ENCODE measurements around the gene PLAU.
"Not testable (repeated sequence)": the region's sequence is repeated elsewhere in the genome, so short reads cannot be mapped to it uniquely, and the experiment has no call there.

PLAU gene

DNA sequence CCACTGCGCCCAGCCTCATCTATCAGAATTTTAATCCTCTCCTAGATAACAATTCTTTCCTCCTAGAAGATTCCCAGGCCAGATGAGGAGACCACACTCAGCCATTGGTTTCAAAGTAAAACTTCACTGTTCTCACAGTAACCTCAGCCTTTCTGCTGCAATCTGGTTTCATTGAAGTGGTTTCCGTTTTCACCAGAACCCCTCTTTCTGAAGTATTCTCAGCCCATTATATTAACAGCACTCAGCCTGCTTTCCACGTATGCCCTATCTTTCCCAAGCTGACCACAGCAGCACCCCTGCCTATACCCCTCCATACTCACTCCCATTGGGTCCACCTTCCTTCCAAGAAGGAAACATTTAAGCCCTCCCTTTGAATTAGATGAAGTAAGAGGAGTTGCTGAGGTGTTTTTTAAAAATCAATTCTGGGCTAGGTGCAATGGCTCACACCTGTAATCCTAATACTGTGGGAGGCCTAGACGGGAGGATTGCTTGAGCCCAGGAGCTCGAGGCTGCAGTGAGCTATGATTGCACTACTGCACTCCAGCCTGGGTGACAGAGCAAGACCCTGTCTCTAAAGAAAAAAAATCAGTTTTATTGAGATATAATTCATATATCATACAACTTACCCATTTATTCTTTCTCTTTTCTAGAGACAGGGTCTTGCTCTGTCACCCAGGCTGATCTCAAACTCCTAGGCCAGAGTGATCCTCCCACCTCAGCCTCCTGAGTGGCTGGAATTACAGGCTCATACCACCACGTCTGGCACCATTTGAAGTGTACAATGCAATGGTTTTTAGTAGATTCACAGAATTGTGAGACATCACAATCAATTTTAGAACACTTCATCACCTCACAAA is 11.3 kb downstream of the PLAU start:
- DNase-seq (ENCODE audit: low read depth in 2 of 2), result no peak

DNA sequence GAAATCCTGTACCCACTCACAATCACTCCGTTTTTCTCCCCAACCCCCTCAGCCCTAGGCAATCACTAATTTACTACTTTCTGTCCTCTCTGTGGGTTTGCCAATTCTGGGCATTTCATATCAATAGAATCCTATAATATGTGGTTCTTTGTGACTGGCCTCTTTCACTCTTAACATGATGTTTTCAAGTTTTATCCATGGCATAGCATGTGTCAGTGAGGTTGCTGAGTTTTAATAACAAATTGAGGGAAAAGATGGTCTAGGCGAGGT is 11.9 kb downstream of the PLAU start:
- DNase-seq (ENCODE audit: low read depth in 2 of 2), result no peak

DNA sequence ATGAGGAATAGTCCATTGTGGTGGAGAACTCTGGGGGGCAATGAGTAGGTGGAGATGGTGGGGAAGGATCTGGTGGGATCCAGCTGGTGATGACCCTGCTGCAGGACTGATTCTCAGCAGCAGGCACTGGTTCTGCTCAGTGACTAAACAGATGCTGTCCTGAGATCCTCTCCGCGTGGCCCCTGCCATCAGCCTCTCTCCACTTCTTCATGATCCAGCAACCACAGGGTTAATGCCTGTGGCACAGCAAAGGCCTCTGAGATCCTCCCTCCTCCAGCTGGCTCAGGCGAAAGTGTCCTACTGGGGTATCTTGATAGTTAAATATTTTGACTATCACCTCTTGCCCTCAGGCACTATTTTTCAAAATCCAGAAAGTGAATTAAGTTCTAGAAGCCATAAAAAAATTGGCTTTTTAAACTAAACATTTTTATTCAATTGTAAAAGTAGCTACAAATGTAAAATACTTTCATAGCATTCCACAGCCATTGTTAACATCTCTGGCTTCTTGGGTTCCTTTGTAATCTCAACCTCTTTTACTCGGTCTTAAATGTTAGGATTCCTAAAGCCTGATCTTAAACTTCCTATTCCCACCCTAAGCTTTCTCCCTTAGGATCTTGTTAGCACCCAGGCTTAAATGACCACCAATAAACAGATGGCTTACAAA is 13.1 kb downstream of the PLAU start:
- DNase-seq (ENCODE audit: low read depth in 2 of 2), result no peak

DNA sequence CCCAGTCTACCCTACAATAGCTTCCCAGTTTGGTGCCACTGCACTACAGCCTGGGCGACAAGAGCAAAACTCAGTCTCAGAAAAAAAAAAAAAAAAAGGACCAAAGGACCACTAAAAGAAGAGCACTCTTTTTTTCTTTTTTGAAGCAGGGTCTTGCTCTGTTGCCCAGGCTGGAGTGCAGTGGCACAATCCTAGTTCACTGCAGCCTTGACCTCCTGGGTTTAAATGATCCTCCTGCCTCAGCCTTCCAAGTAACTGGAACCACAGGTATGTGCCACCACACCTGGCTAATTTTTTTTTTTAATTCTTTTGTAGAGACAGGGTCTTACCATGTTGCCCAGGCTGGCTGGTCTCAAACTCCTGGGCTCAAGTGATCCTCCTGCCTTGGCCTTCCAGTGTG is 14.0 kb downstream of the PLAU start:
- no peak for DNase-seq (ENCODE audit: low read depth in 2 of 2)

DNA sequence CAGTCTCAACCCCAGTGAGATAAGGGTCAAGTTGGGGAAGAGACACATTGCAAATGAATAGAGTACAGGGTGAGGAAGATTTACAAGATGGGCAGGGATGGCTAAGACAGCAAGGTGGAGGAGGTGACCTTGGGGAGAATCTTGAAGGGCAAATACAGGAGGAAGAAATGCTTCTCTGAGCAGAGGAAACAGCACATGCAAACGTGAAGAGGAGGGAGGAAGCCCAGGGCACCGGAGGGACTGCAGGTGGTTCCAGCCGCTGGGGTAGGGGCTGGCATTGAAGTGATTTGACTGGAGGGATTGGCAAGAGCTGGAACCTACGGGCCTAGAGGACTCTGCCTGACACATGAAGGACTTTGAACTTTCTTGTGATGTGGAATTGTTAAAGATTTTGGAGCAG is 14.6 kb downstream of the PLAU start:
- DNase-seq (ENCODE audit: low read depth in 2 of 2), result no peak

DNA sequence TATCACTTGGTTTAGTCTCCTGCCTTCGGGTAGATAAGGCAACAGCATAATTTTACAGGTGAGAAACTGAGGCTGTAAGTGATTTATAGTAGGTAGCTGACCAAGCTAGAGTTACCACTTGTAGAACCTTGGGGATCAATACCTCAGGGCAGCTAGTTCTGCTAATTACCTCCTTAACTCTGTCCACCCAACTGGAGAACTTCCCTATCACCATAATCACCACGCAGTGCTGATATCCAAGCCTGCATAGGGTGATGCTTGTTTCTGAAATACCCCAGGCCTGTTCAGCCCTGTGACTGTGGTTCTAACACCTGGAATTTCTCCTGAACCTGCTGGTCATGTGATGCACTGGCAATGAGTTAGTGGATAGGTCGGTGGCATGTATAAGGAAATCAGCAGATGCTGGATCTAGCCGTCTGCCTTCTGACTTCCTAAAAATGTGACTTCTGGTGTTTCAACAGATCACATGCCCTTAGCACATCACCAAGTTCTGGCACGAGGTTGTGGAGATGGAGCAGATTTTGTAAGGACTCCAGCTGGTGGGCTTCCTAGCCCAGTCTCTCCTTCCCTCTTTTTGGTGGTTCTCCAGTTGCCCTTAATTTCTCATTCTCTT is 15.3 kb downstream of the PLAU start:
- no peak for DNase-seq (ENCODE audit: low read depth in 2 of 2)

DNA sequence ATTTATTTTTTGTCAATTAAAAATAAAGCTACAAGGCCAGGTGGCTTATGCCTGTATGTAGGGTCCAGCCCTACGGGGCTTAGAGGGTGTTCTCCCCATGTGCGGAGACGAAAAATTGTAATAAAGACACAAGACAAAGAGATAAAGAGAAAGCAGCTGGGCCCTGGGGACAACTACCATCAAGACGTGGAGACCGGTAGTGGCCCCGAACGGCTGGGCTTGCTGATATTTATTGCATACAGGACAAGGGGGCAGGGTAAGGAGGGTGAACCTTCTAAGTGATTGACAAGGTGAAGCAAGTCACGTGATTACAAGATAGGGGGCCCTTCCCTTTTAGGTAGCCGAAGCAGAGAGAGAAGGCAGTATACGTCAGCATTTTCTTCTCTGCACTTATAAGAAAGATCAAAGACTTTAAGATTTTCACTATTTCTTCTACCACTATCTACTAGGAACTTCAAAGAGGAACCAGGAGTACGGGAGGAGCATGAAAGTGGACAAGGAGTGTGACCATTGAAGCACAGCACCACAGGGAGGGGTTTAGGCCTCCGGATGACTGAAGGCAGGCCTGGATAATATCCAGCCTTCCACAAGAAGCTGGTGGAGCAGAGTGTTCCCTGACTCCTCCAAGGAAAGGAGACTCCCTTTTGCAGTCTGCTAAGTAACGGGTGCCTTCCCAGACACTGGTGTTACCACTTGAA is 19.8 kb downstream of the PLAU start:
- not testable (repeated sequence) for DNase-seq (ENCODE audit: low read depth in 2 of 2)

DNA sequence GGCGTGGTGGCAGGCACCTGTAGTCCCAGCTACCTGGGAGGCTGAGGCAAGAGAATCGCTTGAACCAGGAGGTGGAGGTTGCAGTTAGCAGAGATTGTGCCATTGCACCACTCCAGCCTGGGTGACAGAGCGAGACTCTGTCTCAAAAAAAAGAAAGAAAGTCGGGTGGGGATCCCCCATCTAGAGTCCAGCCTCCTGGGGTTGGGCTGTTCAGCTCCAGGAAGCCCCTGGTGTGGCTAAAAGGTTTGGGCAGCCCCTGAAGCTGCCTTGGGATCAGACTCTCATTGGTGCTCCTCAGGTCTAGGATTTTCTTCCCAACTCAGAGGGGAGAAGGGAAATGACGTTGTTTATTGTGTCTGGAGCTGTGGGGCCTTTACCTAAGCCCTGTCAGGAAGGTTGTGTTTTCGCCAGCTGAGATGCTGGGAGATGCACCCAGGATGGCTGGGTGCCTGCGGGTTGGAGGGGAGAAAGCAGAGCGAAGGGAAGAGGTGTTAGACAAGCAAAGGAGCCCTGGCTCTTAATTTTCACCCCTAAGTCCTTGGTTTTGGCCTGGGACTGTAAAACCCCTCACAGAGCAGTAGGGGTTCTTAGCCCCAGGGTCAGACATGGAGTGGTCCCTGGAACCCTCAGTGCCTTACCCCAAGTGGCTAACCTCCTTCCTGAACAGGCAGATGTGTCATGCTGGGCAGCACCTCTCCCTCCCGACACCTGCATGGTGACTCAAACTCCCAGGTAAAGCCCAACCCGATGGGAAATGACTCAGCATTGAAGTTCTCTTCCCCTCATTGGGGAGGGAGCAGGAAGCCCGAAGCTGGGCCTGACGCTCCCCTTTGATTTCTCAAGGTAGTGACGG is 21.1 kb downstream of the PLAU start:
- no peak for DNase-seq (ENCODE audit: low read depth in 2 of 2)

DNA sequence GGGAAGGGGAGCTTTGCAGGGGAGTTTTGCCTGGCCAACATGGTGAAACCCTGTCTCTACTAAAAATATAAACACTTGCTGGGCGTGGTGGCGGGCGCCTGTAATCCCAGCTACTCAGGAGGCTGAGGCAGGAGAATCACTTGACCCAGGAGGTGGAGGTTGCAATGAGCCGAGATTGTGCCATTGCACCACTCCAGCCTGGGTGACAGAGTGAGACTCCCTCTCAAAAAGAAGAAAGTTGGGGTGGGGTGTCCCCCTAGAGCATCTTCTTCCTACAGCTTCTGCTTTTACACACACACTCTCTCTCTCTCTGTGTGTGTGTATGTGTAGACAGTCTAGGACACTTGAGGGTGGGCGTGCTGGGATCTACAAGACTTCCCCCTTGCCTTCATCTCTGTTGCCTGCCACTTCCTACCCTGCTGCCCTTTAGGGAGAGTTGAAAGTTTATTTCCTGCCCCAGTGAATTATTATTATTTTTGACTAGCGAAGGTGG is 21.7 kb downstream of the PLAU start:
- DNase-seq (ENCODE audit: low read depth in 2 of 2), result no peak

DNA sequence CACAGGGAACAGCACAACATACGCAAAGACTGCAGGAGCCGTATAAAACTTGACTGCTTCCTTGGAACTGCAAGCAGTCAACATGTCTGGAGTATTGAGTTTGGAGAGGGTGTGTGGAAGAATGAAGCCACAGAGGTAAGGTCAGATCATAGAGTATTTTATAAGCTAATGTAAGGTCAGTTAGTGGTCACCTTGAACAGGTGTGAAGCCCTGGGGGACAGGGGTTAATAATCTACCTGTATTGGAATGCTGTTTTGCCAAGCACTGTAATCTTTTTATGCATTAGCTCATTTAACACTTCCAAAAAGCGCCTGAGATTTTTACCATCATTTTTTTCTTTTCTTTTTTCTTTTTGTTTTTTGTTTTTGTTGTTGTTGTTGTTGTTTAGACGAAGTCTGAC is 23.1 kb downstream of the PLAU start:
- DNase-seq (ENCODE audit: low read depth in 2 of 2), result no peak

DNA sequence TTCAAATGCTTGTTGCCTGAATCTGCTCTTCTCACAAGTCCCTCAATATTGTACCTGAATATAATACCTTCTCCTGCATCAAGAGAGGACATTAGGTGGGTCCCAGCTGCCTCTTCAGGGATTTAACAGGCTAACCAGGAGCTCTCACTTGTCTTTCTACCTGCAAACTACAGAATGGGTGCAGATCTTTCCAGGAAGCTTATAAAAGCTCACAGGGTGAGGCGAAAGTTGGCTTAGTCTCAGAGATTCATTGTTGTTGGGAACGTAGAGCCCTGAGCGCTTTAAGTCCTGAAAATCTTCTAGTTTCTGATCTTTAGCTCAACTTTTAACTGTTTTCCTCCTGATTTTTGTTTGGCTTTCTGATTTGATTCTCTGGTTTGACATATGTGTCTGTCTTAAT is 25.0 kb downstream of the PLAU start:
- DNase-seq (ENCODE audit: low read depth in 2 of 2), result no peak

DNA sequence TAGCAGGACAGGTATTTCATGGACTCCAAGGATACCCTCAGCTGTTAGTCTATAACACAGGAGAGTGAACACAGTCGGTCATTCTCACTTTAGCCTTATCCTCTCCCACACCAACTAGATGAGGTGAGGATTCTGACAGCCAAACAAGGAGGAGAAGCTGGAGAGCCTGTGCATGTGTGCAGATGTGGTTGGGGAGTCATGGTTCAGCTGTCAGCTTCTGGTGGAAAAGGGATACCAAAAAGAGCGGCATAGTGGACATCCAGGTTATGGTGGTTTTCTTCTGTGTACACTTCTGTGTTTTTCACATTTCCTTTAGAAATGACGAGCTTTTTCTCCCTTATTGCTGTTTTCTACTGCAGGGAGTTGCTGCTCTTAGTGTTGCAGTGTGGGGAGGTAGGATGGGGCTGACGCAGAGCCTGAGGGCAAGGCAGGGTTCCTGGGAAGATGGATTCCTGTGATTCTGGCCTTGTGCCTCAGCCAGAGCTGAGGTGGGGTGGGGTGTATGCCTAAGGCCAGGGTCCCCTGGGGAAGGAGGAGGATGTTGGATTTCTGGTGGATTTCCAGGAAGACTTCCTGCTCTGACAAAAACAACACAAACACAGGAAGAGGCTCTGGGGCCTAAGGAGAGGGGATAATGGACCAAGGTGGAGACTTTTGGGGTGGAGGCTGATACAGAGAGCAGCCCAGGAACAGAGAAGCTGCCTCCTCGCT is 26.6 kb downstream of the PLAU start:
- DNase-seq (ENCODE audit: low read depth in 2 of 2), result no peak

DNA sequence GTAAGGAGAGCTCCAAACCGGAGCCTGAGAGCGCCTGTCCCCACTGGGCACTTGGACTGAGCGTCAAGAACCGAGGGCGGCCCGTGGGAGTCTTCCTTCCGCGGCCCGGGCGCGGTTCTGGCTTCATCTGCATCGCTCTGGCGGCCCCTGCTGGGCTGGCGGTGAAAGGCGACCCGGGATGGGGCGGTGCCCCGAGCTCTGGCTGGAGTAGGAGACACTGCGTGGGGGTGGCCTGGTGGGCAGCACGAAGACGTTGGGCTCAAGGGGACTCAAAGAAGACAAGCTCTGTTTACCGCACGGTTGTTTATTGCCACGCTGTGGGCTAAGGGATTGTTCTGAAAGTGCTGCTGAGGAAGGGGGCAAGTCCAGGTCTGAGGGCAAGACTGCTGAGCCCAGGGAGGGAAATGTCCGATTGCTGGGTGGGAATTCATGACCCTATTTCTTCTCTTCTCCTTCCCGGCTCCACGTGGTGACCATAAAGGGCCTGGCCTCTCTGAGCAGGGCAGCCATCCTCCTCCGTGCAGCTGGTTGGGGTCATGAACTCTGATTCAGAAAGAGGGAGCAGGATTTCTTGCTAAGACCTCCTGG is 29.8 kb downstream of the PLAU start:
- peak; percentile 19 to 36 for DNase-seq (ENCODE audit: low read depth in 2 of 2)

DNA sequence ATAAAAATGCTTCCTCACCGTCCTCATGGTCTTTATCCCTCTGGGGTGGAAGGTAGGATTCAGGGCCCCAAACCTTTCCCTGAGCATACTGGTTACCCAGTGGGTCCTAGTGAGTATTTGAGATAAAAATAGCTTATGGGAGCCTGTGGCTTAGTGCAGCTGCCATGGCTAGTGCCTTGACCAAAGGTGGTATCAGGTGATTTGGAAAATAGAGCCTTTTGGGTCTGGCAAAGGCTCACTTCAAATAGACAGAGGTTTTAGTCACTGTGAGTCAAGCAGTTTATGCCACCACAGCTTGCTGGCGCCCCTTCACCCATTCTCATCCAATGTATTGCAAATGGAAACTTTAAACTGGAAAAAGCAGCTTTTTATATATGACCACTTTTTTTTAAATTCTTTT is 30.4 kb downstream of the PLAU start:
- no peak for DNase-seq (ENCODE audit: low read depth in 2 of 2)

DNA sequence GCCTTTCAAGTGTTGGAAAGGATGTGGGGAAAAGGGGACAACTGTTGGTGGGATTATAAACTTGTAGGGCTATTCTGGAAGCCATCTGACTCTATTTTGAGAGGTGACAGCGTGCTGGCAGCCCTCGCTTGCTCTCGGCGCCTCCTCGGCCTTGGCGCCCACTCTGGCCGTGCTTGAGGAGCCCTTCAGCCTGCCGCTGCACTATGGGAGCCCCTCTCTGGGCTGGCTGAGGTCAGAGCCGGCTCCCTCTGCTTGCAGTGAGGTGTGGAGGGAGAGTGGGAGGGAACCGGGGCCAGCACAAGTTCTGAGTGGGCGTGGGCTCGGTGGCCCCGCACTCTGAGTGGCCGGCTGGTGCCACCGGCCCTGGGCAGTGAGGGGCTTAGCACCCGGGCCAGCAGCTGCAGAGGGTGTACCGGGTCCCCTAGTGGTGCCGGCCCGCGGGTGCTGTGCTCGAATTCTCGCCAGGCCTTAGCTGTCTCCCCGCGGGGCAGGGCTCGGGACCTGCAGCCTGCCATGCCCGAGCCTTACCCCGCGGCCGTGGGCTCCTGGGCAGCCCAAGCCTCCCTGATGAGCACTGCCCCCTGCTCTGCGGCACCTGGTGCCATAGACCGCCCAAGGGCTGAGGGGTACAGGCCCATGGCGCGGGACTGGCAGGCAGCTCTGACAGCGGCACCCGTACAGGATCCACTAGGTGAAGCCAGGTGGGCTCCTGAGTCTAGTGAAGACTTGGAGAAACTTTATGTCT is 33.6 kb downstream of the PLAU start:
- DNase-seq (ENCODE audit: low read depth in 2 of 2), result no peak

DNA sequence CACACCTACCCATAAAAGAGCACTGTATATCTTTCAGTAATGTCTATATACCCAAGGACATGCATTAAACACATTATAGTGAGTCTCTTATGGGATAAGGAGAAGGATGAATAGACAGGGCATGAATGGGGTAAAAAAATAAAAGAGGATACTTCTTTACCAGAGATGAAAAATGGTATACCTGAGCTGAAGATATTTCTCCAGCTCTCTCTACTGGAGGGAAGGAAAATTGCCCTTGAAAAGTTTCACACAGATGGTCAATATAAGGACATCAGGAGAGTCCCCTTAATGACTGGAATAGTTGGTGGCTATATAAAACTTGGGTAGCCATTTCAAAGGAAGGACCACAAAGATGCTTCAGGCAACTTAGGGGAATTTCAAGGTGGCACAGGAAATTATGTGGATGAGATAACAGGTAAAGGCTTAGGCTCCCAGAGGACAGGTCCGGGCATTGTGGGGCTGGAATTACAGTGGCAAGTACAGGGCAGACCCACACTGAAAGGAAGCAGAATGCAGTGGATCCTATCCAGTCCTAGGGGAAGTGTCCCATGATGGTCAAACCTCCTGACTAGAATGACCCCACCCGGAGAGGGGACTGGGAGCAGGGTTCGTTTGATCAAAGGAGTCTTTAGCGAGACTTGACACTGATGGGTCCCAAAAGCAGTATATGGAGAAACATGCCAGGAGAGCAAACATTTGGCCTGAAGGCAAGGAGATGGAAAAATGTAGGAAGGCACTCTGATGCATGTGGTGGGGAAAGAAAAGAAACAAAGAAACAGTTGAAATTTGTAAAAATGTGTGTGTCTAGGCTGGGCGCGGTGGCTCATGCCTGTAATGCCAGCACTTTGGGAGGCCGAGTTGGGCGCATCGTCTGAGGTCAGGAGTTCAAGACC is 35.6 kb downstream of the PLAU start:
- DNase-seq (ENCODE audit: low read depth in 2 of 2), result no peak

DNA sequence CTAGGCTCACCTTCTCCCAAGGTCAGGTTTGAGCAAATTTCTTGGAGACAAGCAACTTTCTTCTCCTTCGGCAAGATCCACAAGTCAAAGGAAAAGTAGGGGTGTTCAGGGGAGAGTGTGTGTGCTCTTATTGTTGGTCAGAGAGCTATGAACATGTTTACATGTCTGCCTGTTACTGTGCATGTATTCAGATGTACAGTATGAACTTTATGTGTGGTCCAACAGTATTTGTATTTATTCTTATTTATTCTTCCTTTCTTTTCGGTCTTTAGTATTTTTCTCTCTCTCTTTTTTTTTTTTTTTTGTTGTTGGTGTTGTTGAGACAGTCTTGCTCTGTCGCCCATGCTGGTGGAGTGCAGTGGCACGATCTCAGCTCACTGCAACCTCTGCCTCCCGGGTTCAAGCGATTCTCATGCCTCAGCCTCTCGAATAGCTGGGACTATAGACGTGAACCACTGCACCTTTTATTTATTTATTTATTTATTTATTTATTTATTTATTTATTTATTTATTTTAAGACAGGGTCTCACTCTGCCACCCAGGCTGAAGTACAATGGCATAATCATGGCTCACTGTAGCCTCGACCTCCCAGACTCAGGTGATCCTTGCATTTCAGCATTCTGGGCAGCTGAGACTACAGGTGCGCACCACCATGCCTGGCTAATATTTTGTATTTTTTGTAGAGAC is 38.2 kb downstream of the PLAU start:
- no peak for DNase-seq (ENCODE audit: low read depth in 2 of 2)

Measured in fibroblast of skin of left biceps (primary cell).